MM.1S (cell line): ENCODE results near the gene ARID2.

Experiments
- CTCF ChIP-seq: fragments of 300-600 bp; sonication (generic); IDR thresholded peaks from 2 replicates; pipeline ENCODE4 v1.5.1; 2016; ENCODE audit warnings: antibody characterized with exemption, low read length, mixed read lengths
- EZH2 ChIP-seq: fragments of 300-600 bp; sonication (generic); optimal IDR thresholded peaks from 2 replicates; pipeline ENCODE3; 2017; ENCODE audit warnings: low read depth, mild to moderate bottlenecking, antibody characterized with exemption, low read length, mixed read lengths
- EZH2phosphoT487 ChIP-seq: fragments of 300-600 bp; sonication (generic); IDR thresholded peaks from 2 replicates; pipeline ENCODE4 v1.6.1; 2018; ENCODE audit warnings: antibody characterized with exemption, low read length

- TF ChIP-seq EZH2phosphoT487, result no peak
- TF ChIP-seq CTCF, result no peak
- TF ChIP-seq EZH2, result no peak
These were observed 51.6 kb downstream of the ARID2 start for GRCh38 chr12:45781080-45781479.
